Activated CD4-positive, alpha-beta T cell treated with anti-CD3 and anti-CD28 coated beads for 36 hours (primary cell): ENCODE results near the gene GOLPH3. TPM values are rescaled to one million over a fixed set of nuclear protein-coding genes. Genes with fewer than 3 reads are reported as not detected.
A peak's percentile ranks its signal among the peaks of the same experiment; 100 is the strongest.
"Not testable (repeated sequence)": the region's sequence is repeated elsewhere in the genome, so short reads cannot be mapped to it uniquely, and the experiment has no call there.

ENCODE experiments used
- ATAC-seq: fragments of 200-7000 bp; cut with Tn5 transposase; one replicate; pipeline ENCODE4 v1.10.0; 2021; ENCODE audit warnings: mild to moderate bottlenecking, moderate library complexity
- CTCF ChIA-PET: fragments of 350-600 bp; sonication (Branson Sonifier 250); formaldehyde crosslinking; loops from one replicate; lab custom pipeline; 2021; ENCODE audit warnings: antibody characterized with exemption; lab: Charles Lee
- POLR2A ChIA-PET: fragments of 350-600 bp; sonication (Branson Sonifier 250); formaldehyde crosslinking; loops from one replicate; lab custom pipeline; 2021; ENCODE audit warnings: antibody characterized with exemption, inconsistent platforms; lab: Charles Lee
- DNase-seq: peaks from one replicate; pipeline ENCODE4 v3.0.0-alpha.2; 2020
- H3K27ac Mint-ChIP-seq: one replicate; pipeline ENCODE4 v1.8.0; 2021; ENCODE audit warnings: mixed read lengths
- H3K27me3 Mint-ChIP-seq: one replicate; pipeline ENCODE4 v1.8.0; 2021; ENCODE audit warnings: mixed read lengths
- H3K36me3 Mint-ChIP-seq: one replicate; pipeline ENCODE4 v1.8.0; 2021; ENCODE audit warnings: low read depth, mixed read lengths
- H3K4me1 Mint-ChIP-seq: one replicate; pipeline ENCODE4 v1.8.0; 2021; ENCODE audit warnings: mixed read lengths
- H3K4me3 Mint-ChIP-seq: one replicate; pipeline ENCODE4 v1.8.0; 2021; ENCODE audit warnings: mild to moderate bottlenecking, moderate library complexity, mixed read lengths
- H3K9me3 Mint-ChIP-seq: one replicate; pipeline ENCODE4 v1.8.0; 2021; ENCODE audit warnings: low read depth, mixed read lengths
- intact Hi-C, 2 experiments: fragments of 100-400 bp; cut with DNase I in 1 of 2; cut with micrococcal nuclease in 1 of 2; formaldehyde crosslinking; loops; one replicate each; pipeline versions ENCODE4 v1.14.2 to v1.15.1; 2022 to 2024; cut with DNase I, micrococcal nuclease
- total RNA-seq, 2 experiments: library from RNA; stranded (reverse); gene quantifications; one replicate each; pipeline ENCODE4 v1.2.3, GENCODE V29; 2021

Gene GOLPH3
- total RNA-seq, 2 experiments from 2014 or later = 54.2 to 58.3 TPM

- no peak for ATAC-seq
- no peaks in the 10 kb centered on the region for H3K9me3 Mint-ChIP-seq
- H3K36me3 Mint-ChIP-seq = peaks cover 50% of the 10 kb centered on the region
- ChIA-PET POLR2A (no interaction called here), CTCF (interaction anchor here (0.6 to 1.5 kb wide), 4 partner anchors 7 to 640 kb away, joined by 3 to 5 read pairs (median 4); no protein-coding TSS in a partner anchor)
- H3K27me3 Mint-ChIP-seq = no peaks in the 10 kb centered on the region
- no peak overlapping the region for H3K4me3 Mint-ChIP-seq
- peaks cover 37% of the 10 kb centered on the region for H3K4me1 Mint-ChIP-seq
- DNase-seq = no peak
- intact Hi-C loops = no loop called here
- H3K27ac Mint-ChIP-seq = no peak overlapping the region
Observed at GRCh38 chr5:32135086-32135485, 39.0 kb downstream of the GOLPH3 start.

GRCh38 chr5:32132757-32133156, 41.4 kb downstream of the GOLPH3 start:
- no peak overlapping the region for H3K4me3 Mint-ChIP-seq
- POLR2A ChIA-PET = no interaction called here
- H3K36me3 Mint-ChIP-seq = peaks cover 49% of the 10 kb centered on the region
- H3K27me3 Mint-ChIP-seq = no peaks in the 10 kb centered on the region
- H3K27ac Mint-ChIP-seq = no peak overlapping the region
- H3K4me1 Mint-ChIP-seq = peaks cover 32% of the 10 kb centered on the region
- no peak for ATAC-seq
- intact Hi-C loops = no loop called here
- H3K9me3 Mint-ChIP-seq = no peaks in the 10 kb centered on the region
- DNase-seq = no peak
- CTCF ChIA-PET = interaction anchor here (0.7 to 1.4 kb wide), 4 partner anchors 23 to 448 kb away, joined by 3 read pairs; no protein-coding TSS in a partner anchor

- ChIA-PET POLR2A (no interaction called here), CTCF (interaction anchor here (1.1 to 1.4 kb wide), 4 partner anchors 10 to 458 kb away, joined by 3 read pairs; no protein-coding TSS in a partner anchor)
- Mint-ChIP-seq H3K27me3 (no peaks in the 10 kb centered on the region), H3K4me3 (no peak overlapping the region), H3K4me1 (peaks cover 33% of the 10 kb centered on the region), H3K36me3 (peaks cover 51% of the 10 kb centered on the region), H3K27ac (peak overlapping the region; percentile 42), H3K9me3 (no peaks in the 10 kb centered on the region)
- intact Hi-C loops = no loop called here
- no peak for DNase-seq
- no peak for ATAC-seq
Observed at GRCh38 chr5:32131604-32132003, 42.5 kb downstream of the GOLPH3 start.

- ChIA-PET POLR2A (no interaction called here), CTCF (interaction anchor here (0.6 to 1.4 kb wide), 3 partner anchors 10 to 494 kb away, joined by 3 read pairs; no protein-coding TSS in a partner anchor)
- Mint-ChIP-seq H3K36me3 (peaks cover 56% of the 10 kb centered on the region), H3K4me3 (no peak overlapping the region), H3K27ac (peak overlapping the region; percentile 13), H3K27me3 (no peaks in the 10 kb centered on the region), H3K9me3 (no peaks in the 10 kb centered on the region), H3K4me1 (peaks cover 36% of the 10 kb centered on the region)
- ATAC-seq (no peak), DNase-seq (no peak)
- intact Hi-C loops = no loop called here
Observed at GRCh38 chr5:32130865-32131264, 43.3 kb downstream of the GOLPH3 start.

GRCh38 chr5:32129074-32129598, 45.0 kb downstream of the GOLPH3 start:
- ATAC-seq (peak; percentile 49), DNase-seq (no peak)
- H3K27ac Mint-ChIP-seq = peak overlapping the region; percentile 67
- POLR2A ChIA-PET = interaction anchor here (0.6 to 0.7 kb wide), 2 partner anchors 14 to 204 kb away, joined by 3 read pairs; no protein-coding TSS in a partner anchor
- H3K27me3 Mint-ChIP-seq = no peaks in the 10 kb centered on the region
- H3K36me3 Mint-ChIP-seq = peaks cover 49% of the 10 kb centered on the region
- no peak overlapping the region for H3K4me3 Mint-ChIP-seq
- intact Hi-C loops = no loop called here
- CTCF ChIA-PET = interaction anchor here (0.7 to 0.9 kb wide), 3 partner anchors 15 to 37 kb away, joined by 3 read pairs; no protein-coding TSS in a partner anchor
- peaks cover 34% of the 10 kb centered on the region for H3K4me1 Mint-ChIP-seq
- no peaks in the 10 kb centered on the region for H3K9me3 Mint-ChIP-seq

- intact Hi-C loops = no loop called here
- Mint-ChIP-seq H3K4me3 (no peak overlapping the region), H3K36me3 (peaks cover 51% of the 10 kb centered on the region), H3K4me1 (peaks cover 37% of the 10 kb centered on the region), H3K27me3 (no peaks in the 10 kb centered on the region), H3K9me3 (no peaks in the 10 kb centered on the region), H3K27ac (peak overlapping the region; percentile 2)
- ChIA-PET CTCF (interaction anchor here (0.5 to 1.0 kb wide), 3 partner anchors 8 to 309 kb away, joined by 4 read pairs; no protein-coding TSS in a partner anchor), POLR2A (no interaction called here)
- DNase-seq = no peak
- no peak for ATAC-seq
Observed at GRCh38 chr5:32127711-32128110, 46.4 kb downstream of the GOLPH3 start.

GRCh38 chr5:32126691-32127090, 47.4 kb downstream of the GOLPH3 start:
- ATAC-seq (no peak), DNase-seq (no peak)
- H3K27me3 Mint-ChIP-seq = no peaks in the 10 kb centered on the region
- no peak overlapping the region for H3K4me3 Mint-ChIP-seq
- intact Hi-C loops = no loop called here
- no peaks in the 10 kb centered on the region for H3K9me3 Mint-ChIP-seq
- ChIA-PET CTCF (no interaction called here), POLR2A (no interaction called here)
- peaks cover 40% of the 10 kb centered on the region for H3K4me1 Mint-ChIP-seq
- peaks cover 49% of the 10 kb centered on the region for H3K36me3 Mint-ChIP-seq
- no peak overlapping the region for H3K27ac Mint-ChIP-seq

- Mint-ChIP-seq H3K4me1 (peaks cover 39% of the 10 kb centered on the region), H3K27ac (no peak overlapping the region), H3K36me3 (peaks cover 46% of the 10 kb centered on the region), H3K4me3 (no peak overlapping the region), H3K27me3 (no peaks in the 10 kb centered on the region), H3K9me3 (no peaks in the 10 kb centered on the region)
- intact Hi-C loops = no loop called here
- ChIA-PET POLR2A (interaction anchor here (0.6 kb wide), 1 partner anchor 581 kb away, joined by 3 read pairs; no protein-coding TSS in a partner anchor), CTCF (no interaction called here)
- ATAC-seq (no peak), DNase-seq (no peak)
Observed at GRCh38 chr5:32123889-32124676, 50.0 kb downstream of the GOLPH3 start.

GRCh38 chr5:32123058-32123805, 50.9 kb downstream of the GOLPH3 start:
- Mint-ChIP-seq H3K4me3 (no peak overlapping the region), H3K9me3 (no peaks in the 10 kb centered on the region), H3K27me3 (no peaks in the 10 kb centered on the region), H3K4me1 (peaks cover 34% of the 10 kb centered on the region), H3K27ac (no peak overlapping the region), H3K36me3 (peaks cover 45% of the 10 kb centered on the region)
- ATAC-seq (no peak), DNase-seq (no peak)
- ChIA-PET CTCF (no interaction called here), POLR2A (no interaction called here)
- intact Hi-C loops = no loop called here

GRCh38 chr5:32118922-32119321, 55.2 kb downstream of the GOLPH3 start:
- POLR2A ChIA-PET, H3K9me3 Mint-ChIP-seq, DNase-seq, ATAC-seq, H3K4me3 Mint-ChIP-seq, H3K27ac Mint-ChIP-seq, CTCF ChIA-PET, intact Hi-C loops, H3K27me3 Mint-ChIP-seq: not testable (repeated sequence)
- peaks cover 52% of the 10 kb centered on the region for H3K4me1 Mint-ChIP-seq
- H3K36me3 Mint-ChIP-seq = peaks cover 51% of the 10 kb centered on the region

- Mint-ChIP-seq H3K4me3 (no peak overlapping the region), H3K4me1 (peaks cover 40% of the 10 kb centered on the region), H3K27ac (peak overlapping the region; percentile 71), H3K36me3 (peaks cover 45% of the 10 kb centered on the region), H3K9me3 (no peaks in the 10 kb centered on the region), H3K27me3 (no peaks in the 10 kb centered on the region)
- CTCF ChIA-PET = no interaction called here
- POLR2A ChIA-PET = no interaction called here
- intact Hi-C loops = no loop called here
- peak; percentile 55 for ATAC-seq
- DNase-seq = no peak
Observed at GRCh38 chr5:32116574-32117313, 57.4 kb downstream of the GOLPH3 start.
